ENCODE data around the gene SPATA7.
A peak's percentile ranks its signal among the peaks of the same experiment; 100 is the strongest.

The SPATA7 gene

GRCh38 chr14:88420187-88420586 is 34.7 kb downstream of the SPATA7 start:
- no peak for DNase-seq

GRCh38 chr14:88421286-88421685 is 35.8 kb downstream of the SPATA7 start:
- no peak for DNase-seq

- DNase-seq: no peak
Observed at GRCh38 chr14:88422047-88422446, 36.6 kb downstream of the SPATA7 start.

GRCh38 chr14:88422919-88423650 is 37.6 kb downstream of the SPATA7 start:
- no peak for DNase-seq

- DNase-seq: no peak
Observed at GRCh38 chr14:88424573-88424972, 39.1 kb downstream of the SPATA7 start.

GRCh38 chr14:88426271-88426670 is 40.8 kb downstream of the SPATA7 start:
- DNase-seq: no peak

GRCh38 chr14:88430976-88431375 is 45.5 kb downstream of the SPATA7 start:
- no peak for DNase-seq

GRCh38 chr14:88437658-88438057 is 52.2 kb downstream of the SPATA7 start:
- DNase-seq: no peak

GRCh38 chr14:88439088-88439487 is 53.6 kb downstream of the SPATA7 start:
- DNase-seq: no peak

GRCh38 chr14:88452231-88452630 is 66.8 kb downstream of the SPATA7 start:
- DNase-seq: no peak

GRCh38 chr14:88454886-88455285 is 69.4 kb downstream of the SPATA7 start:
- no peak for DNase-seq

GRCh38 chr14:88463318-88463717 is 77.9 kb downstream of the SPATA7 start:
- DNase-seq: peak; percentile 5

- DNase-seq: no peak
Observed at GRCh38 chr14:88468406-88468805, 82.9 kb downstream of the SPATA7 start.

GRCh38 chr14:88470542-88471440 is 85.3 kb downstream of the SPATA7 start:
- DNase-seq: no peak

- DNase-seq: no peak
Observed at GRCh38 chr14:88473791-88474190, 88.3 kb downstream of the SPATA7 start.

GRCh38 chr14:88476214-88476774 is 90.8 kb downstream of the SPATA7 start:
- no peak for DNase-seq

- DNase-seq: no peak
Observed at GRCh38 chr14:88476825-88477224, 91.4 kb downstream of the SPATA7 start.

- DNase-seq: no peak
Observed at GRCh38 chr14:88477513-88478250, 92.2 kb downstream of the SPATA7 start.

- DNase-seq: no peak
Observed at GRCh38 chr14:88478931-88479330, 93.5 kb downstream of the SPATA7 start.

GRCh38 chr14:88479574-88479987 is 94.1 kb downstream of the SPATA7 start:
- no peak for DNase-seq

GRCh38 chr14:88481059-88481458 is 95.6 kb downstream of the SPATA7 start:
- no peak for DNase-seq

GRCh38 chr14:88481794-88482193 is 96.3 kb downstream of the SPATA7 start:
- DNase-seq: no peak

- DNase-seq: no peak
Observed at GRCh38 chr14:88482524-88482923, 97.1 kb downstream of the SPATA7 start.
